Stimulated activated CD8-positive, alpha-beta memory T cell treated with anti-CD3 and anti-CD28 coated beads, Interleukin-12 subunit alpha, Interleukin-12 subunit beta, amount 100 ng/mL, for 24 hours (primary cell): Measurements from ENCODE around the gene TIMP2.
"Not testable (repeated sequence)": the region's sequence is repeated elsewhere in the genome, so short reads cannot be mapped to it uniquely, and the experiment has no call there.

Experiments
- DNase-seq: peaks from one replicate; pipeline ENCODE4 v3.0.0-alpha.2; 2020; ENCODE audit errors: extremely low read depth

The TIMP2 gene

DNA sequence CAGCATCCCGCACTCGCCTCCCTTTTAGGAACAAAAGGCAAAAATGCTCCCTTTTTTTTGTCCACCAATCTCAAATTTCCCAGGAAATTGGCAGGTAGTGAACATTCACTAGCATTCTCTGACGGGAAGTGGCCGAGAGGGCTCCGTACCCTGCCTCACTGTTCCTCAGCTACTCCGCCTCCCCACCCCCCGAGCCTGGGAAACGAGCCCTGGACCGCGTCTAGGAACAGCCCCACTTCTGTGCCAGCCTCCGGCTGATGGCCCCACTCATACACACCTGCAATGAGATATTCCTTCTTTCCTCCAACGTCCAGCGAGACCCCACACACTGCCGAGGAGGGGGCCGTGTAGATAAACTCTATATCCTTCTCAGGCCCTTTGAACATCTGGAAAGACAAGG, 54.6 kb downstream of the TIMP2 start:
- no peak for DNase-seq

DNA sequence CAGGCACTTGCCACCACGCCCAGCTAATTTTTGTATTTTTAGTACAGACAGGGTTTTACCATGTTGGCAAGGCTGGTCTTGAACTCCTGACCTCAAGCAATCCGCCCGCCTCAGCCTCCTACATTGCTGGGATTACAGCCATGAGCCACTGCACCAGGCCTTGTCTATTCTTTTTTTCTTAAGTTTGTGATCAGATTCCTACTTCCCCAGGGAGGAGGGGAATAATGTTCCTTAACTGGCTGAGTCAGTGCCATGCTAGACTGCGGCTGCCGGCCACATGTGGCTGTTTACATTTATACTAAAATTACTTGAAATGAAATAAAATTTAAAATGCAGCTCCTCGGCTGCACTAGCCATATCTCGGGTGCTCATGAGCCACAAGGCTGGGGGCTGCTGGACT, 56.8 kb downstream of the TIMP2 start:
- no peak for DNase-seq

- DNase-seq, result not testable (repeated sequence)
These were observed 58.1 kb downstream of the TIMP2 start for GRCh38 chr17:78867046-78867445.

- DNase-seq, result no peak
These were observed 59.4 kb downstream of the TIMP2 start for GRCh38 chr17:78865682-78866390.

- DNase-seq, result no peak
These were observed 61.1 kb downstream of the TIMP2 start for GRCh38 chr17:78864117-78864516.

DNA sequence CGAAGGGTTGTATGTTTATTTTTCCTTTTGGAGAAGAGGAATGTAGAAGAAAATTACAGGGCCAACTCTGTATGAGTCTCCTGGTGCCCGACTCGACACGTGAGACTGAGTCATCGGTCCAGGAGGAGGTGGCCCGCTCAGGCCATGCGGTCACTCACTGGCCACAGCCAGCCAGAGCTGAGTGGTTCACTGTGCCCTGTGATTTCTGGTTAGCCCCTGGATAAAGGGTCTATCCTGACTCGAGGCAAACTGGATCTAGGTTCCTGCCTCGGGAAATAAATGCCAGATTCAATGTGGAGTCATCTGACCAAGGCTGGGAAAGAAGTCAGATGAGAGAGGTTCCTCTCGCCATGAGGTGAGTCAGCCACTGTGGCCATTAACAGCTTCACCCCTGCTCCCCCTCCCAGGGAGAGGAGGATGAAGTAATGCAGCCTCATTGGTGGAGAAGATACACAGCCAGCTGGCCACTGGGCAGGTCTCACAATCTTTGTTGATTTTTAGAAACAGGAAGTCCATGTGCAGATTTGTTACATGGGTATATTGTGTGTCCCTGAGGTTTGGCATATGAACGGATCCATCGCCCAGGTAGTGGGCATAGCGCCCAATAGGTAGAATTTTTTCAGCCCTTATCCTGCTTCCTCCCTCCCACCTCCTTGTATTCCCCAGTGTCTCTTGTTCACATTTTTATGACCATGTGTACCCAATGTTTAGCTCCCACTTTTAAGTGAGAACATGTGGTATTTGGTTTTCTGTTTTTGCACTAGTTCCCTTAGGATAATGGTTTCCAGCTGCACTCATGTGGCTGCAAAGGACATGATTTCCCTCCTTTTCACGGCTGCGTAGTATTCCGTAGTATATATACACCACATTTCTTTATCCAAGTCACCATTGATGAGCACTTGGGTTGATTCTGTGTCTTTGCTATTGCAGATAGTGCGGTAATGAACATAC, 62.8 kb downstream of the TIMP2 start:
- no peak for DNase-seq

DNA sequence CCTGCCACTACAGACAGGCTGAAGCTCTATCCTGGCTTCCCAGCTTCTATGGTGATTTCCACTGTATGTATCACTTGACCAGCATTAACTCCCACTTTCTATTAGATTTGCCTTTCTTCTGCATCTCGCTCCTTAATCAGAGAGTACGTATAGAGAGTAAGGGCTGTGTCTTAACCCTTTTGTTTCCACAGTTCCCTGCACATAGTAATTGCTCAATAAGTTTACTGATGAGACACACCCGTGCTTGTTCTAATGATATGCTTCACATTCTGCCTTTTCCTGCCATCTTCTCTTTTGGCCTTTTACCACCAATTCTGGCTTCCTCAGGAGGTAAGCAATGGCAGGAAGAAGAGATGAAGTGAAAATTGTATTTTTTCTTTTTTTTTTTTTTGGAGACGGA, 64.0 kb downstream of the TIMP2 start:
- DNase-seq, result no peak

GRCh38 chr17:78859051-78859450, 66.1 kb downstream of the TIMP2 start:
- no peak for DNase-seq

DNA sequence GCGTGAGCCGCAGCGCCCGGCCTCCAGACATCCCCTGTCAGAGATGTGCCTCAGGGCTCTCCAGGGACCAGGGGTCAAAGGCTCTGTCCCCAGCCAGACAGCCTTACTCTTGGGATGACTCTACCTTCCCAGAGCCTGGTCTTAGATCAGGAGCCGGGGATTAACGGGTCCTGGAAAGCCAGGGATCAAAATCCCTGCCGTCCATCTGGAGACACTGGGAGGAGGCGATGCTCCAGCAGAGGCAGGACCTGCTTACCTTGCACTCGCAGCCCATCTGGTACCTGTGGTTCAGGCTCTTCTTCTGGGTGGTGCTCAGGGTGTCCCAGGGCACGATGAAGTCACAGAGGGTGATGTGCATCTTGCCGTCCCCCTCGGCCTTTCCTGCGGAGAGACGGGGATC, 67.9 kb downstream of the TIMP2 start:
- DNase-seq, result no peak

DNA sequence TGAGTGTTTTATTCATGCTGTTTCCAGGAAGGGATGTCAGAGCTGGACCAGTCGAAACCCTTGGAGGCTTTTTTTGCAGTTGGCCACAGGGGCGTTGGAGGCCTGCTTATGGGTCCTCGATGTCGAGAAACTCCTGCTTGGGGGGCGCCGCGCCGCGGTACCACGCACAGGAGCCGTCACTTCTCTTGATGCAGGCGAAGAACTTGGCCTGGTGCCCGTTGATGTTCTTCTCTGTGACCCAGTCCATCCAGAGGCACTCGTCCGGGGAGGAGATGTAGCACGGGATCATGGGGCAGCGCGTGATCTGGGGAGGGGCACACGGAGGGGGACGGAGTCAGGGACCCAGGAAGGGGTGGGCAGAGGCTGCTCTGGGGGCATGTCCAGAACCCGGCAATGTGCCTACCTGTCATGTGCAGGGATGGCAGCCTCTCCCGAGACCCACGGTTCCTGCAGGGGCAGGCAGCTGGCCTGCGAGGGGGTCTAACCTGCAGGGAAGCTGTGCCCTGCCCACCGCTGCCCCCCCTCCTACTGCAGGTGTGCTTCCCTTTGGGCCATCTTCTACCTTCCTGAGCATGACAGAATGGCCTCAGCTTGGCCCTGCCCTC, 69.5 kb downstream of the TIMP2 start:
- DNase-seq, result no peak

GRCh38 chr17:78854508-78854907, 70.7 kb downstream of the TIMP2 start:
- DNase-seq, result no peak

- no peak for DNase-seq
These were observed 71.2 kb downstream of the TIMP2 start for GRCh38 chr17:78853926-78854394.

DNA sequence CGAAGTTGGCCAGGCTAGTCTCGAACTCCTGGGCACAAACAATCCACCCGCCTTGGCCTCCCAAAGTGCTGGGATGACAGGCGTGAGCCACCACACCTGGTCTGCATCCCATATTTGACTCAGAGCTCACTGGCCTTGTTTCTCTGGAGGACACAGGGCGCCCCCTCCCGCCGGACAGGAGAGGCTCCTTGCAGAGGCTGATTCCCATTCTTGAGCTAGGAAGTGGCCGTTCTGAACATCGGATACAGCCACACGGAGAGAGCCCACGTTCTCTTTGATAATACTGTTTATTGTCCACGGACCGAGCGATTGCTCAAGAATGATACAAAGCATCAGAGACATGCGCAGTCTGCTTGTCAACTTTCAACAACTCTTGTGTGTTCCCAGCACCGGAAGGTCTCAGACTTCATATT, 72.5 kb downstream of the TIMP2 start:
- no peak for DNase-seq

GRCh38 chr17:78849026-78849425, 76.2 kb downstream of the TIMP2 start:
- no peak for DNase-seq

DNA sequence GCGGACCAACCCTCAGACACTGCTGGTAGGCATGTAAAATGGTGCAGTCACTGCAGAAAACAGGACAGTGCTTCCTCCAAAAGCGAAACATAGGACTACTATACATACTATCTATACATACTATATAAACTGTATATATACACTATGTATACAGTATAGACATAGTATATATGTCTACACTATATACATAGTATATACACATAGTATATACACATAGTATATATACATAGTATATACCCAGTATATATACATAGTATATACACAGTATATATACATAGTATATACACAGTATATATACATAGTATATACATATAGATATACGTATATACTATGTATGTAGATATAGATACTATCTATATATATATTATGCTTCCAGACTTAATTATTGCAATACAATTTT, 78.1 kb downstream of the TIMP2 start:
- DNase-seq, result no peak

DNA sequence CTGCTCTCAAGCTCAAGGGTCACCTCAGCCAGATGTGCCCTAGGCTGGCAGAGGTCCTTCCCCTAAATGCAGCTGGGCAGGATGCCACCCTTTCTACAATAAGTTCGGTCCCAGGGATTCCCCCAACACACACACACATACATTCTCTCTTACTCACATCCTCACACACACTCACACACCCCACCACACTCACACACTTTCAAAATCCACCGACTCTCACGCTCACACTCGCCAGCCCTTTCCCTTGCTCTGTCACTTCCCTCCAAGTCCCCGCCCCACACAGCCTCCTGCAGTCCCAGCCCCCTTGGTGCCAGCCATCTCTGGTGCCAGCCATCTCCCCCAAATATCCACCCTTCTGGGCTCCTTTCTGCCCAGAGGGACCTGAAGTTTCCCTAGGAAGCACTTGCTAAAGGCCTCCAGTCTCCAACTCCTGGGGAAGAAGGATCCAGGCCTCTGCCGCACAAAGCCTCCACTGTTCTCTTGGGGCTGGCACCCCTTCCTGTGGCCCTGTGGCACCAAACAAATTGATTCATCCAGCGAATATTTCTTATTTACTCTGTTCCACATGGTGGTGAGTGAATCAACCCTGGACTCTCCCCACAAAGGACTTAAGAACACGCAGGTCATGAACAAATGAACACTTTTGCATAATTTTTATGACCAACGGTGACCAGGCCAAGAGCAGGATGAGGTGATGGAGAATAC, 80.7 kb downstream of the TIMP2 start:
- DNase-seq, result no peak

GRCh38 chr17:78842881-78843565, 82.2 kb downstream of the TIMP2 start:
- DNase-seq, result no peak

DNA sequence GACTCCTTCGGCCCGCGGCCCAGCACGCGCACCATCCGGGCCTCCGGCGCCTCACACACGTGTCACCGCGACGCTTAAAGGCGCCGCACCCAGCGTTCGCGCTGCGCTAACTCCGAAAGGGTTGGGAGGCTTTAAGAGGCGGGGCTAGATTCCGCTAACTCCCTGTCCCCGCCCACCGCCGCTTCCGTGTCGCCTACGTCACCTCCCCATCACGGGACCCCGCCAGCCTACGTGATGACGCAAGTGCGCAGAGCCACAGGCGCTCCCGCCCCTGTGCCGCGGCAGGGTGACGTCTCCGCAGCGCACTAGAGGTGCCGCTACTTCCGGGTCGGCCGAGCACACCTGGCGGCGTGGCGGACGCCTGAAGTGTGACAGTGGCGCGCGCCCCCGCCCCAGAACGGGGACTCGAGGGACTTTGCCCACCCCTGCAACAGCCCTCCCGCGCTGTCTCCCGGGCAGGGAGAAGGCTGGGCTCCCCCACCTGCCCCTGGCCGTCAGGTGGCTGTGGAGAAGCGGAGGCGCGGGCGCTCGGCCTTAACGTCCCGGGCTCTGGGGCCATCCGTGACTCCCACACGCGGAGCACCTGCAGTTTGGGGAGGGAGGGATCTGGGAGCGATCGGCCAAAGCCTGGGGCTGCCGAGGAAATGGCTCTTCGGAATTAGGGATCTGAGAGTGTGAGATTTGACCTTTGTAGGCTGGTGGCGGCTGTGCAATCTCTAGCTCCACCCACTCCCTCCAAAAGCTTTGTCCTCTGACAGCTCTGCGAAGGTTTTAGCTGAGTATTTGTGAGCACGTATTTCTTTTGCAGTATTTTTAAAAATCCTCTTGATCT, 84.2 kb downstream of the TIMP2 start, which contains the start of gene USP36:
Gene USP36 (minus strand): TSS at position 35 of the 832 bp plus-strand sequence. CDS start 4,451 bp downstream, outside the sequence.
- peak; percentile 100 for DNase-seq

GRCh38 chr17:78840530-78840779, 84.7 kb downstream of the TIMP2 start:
- DNase-seq, result no peak

GRCh38 chr17:78839762-78840529, 85.2 kb downstream of the TIMP2 start:
- no peak for DNase-seq
